ENCODE data around the gene CPXM2.

DNA sequence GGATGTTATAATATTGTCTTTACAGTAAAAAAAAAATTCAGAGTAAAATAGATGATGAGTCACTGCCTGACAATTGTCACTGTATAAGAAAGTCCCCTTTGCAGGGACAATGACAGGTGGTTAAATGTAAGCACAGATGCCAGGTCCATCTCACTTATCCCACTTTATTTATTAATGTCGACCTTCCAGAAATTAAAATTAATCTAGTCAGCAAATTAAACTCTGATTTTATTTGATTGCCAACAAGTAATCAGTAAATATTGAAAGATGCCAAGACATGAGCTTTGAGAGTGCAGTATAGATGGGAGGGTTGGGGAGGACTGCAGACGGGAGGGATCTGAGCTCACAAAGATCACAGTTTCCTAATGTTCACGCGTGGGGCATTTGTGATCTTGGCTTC, 50.9 kb downstream of the CPXM2 start:
- TF ChIP-seq, protein P1, sequence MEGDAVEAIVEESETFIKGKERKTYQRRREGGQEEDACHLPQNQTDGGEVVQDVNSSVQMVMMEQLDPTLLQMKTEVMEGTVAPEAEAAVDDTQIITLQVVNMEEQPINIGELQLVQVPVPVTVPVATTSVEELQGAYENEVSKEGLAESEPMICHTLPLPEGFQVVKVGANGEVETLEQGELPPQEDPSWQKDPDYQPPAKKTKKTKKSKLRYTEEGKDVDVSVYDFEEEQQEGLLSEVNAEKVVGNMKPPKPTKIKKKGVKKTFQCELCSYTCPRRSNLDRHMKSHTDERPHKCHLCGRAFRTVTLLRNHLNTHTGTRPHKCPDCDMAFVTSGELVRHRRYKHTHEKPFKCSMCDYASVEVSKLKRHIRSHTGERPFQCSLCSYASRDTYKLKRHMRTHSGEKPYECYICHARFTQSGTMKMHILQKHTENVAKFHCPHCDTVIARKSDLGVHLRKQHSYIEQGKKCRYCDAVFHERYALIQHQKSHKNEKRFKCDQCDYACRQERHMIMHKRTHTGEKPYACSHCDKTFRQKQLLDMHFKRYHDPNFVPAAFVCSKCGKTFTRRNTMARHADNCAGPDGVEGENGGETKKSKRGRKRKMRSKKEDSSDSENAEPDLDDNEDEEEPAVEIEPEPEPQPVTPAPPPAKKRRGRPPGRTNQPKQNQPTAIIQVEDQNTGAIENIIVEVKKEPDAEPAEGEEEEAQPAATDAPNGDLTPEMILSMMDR (IDR thresholded peaks at IDR 0.05) = no peak
- TF ChIP-seq EZH2 (IDR thresholded peaks at IDR 0.05; ENCODE audit: borderline replicate concordance, insufficient read depth, low read depth, low read length, poor library complexity, severe bottlenecking) = no peak
